Stimulated activated CD4-positive, alpha-beta T cell treated with anti-CD3 and anti-CD28 coated beads, Interleukin-15, amount 100 ng/mL, for 1 hour (primary cell): ENCODE results near the gene CNN3.

Source experiments
- DNase-seq, 2 donors: peaks; one replicate each; pipeline ENCODE4 v3.0.0-alpha.2; 2020; ENCODE audit warnings: low read depth in 1 of 2, low spot score in 1 of 2

CNN3 gene

GRCh38 chr1:94856868-94857267 is 70.0 kb downstream of the CNN3 start:
- DNase-seq, result no peak

DNA sequence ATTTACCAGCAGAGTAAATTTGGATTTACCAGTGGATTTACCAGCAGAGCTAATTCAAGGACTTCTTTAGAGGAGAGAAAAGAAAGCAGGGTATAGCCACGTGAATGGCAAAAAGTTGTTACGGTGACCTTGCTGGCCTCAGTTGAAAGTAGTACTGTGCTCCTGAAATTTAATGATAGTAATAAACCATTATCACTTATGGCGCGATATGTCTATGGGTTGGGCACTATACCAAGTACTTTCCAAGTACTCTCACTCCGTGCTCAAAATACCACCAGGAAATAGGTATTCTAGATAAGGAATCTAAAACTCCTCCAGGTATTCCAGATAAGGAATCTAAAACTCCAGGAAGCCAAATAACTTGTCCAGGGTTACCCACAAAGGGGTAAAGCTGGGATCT is 70.9 kb downstream of the CNN3 start:
- no peak for DNase-seq

DNA sequence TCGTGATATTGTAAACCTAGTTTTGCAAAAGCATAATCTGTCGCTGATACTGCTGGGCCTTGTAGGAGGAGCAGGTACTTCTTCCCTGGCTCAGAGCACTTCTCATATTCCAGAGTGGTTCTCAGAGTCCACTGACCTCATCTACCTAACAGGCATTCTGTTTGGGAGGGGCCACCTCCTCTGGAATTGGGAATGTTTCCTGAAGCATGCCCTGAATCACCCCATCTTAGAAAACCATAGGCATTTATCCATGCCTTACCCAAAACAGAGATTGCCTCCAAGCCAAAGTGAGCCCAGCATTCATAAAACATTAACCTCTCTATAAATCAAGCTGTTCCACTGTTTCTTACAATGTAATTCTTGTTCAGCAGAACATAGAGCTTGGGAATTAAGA is 71.6 kb downstream of the CNN3 start:
- DNase-seq, result no peak

GRCh38 chr1:94854458-94855306 is 72.2 kb downstream of the CNN3 start:
- peak; percentile 41 to 53 for DNase-seq

- DNase-seq, result no peak
Measured at GRCh38 chr1:94852788-94853187, 74.1 kb downstream of the CNN3 start.

DNA sequence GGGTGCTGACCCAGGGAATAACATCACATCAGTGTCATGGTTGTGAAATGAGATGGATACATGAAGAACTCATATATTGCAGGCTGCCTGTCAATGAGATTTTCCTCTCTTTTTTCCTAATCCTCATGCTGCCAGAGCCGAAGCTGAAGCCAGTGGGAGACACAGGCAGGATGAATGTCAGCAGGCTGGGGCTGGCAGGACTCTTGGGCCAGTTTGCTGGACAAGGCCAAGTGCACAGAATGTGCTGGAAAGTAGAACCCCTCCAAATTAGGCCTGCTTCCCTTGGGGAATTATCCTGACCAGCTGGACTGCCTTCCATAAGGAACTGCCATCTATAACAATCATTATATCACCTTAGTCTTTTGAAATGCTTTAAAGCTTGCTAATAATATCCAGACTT is 75.3 kb downstream of the CNN3 start:
- no peak for DNase-seq
